ENCODE results near the gene ATP11B.
"Not testable (repeated sequence)": the region's sequence is repeated elsewhere in the genome, so short reads cannot be mapped to it uniquely, and the experiment has no call there.

ATP11B gene

GRCh38 chr3:182794455-182795388, 1.4 kb downstream of the ATP11B start:
- TF ChIP-seq CTCF (IDR thresholded peaks at IDR 0.05; ENCODE audit: low read depth, low read length): no peak
- no peak for DNase-seq (ENCODE audit: extremely low read depth, low read depth)

- DNase-seq (ENCODE audit: extremely low read depth, low read depth): no peak
- TF ChIP-seq CTCF (IDR thresholded peaks at IDR 0.05; ENCODE audit: low read depth, low read length): no peak
These were observed 2.1 kb downstream of the ATP11B start for GRCh38 chr3:182795389-182795782.

GRCh38 chr3:182796310-182796709, 3.0 kb downstream of the ATP11B start:
- no peak for DNase-seq (ENCODE audit: extremely low read depth, low read depth)

GRCh38 chr3:182797876-182798275, 4.6 kb downstream of the ATP11B start:
- no peak for DNase-seq (ENCODE audit: extremely low read depth, low read depth)
- no peak for TF ChIP-seq CTCF (IDR thresholded peaks at IDR 0.05; ENCODE audit: low read depth, low read length)

More at GRCh38 chr3:182796310-182796709, 3.0 kb downstream of the ATP11B start:
- no peak for TF ChIP-seq CTCF (IDR thresholded peaks at IDR 0.05; ENCODE audit: low read depth, low read length)

- not testable (repeated sequence) for DNase-seq (ENCODE audit: extremely low read depth, low read depth)
These were observed 5.8 kb downstream of the ATP11B start for GRCh38 chr3:182799143-182799542.

GRCh38 chr3:182800508-182800907, 7.2 kb downstream of the ATP11B start:
- DNase-seq (ENCODE audit: extremely low read depth, low read depth): no peak
- TF ChIP-seq CTCF (IDR thresholded peaks at IDR 0.05; ENCODE audit: low read depth, low read length): no peak

GRCh38 chr3:182802413-182803390, 9.4 kb downstream of the ATP11B start:
- TF ChIP-seq CTCF (IDR thresholded peaks at IDR 0.05; ENCODE audit: low read depth, low read length): no peak
- DNase-seq (ENCODE audit: extremely low read depth, low read depth): no peak
